A549 treated with DMSO at 1 μM for 4 hours (cell line): ENCODE results near the gene ACKR1. TPM values are rescaled to one million over a fixed set of nuclear protein-coding genes. Genes with fewer than 3 reads are reported as not detected.

Source experiments
- total RNA-seq: library from RNA; stranded (reverse); fragments of 200-300 nt; extraction: Qiagen RNA extraction; gene quantifications from 5 replicates; pipeline ENCODE4 v1.2.3, GENCODE V29; 2022; ENCODE audit warnings: low read depth

ACKR1 gene, protein sequence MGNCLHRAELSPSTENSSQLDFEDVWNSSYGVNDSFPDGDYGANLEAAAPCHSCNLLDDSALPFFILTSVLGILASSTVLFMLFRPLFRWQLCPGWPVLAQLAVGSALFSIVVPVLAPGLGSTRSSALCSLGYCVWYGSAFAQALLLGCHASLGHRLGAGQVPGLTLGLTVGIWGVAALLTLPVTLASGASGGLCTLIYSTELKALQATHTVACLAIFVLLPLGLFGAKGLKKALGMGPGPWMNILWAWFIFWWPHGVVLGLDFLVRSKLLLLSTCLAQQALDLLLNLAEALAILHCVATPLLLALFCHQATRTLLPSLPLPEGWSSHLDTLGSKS
- total RNA-seq, result not detected in 5 replicates

GRCh38 chr1:159204161-159205141 lies at the start of gene ACKR1:
Gene ACKR1, plus strand, starts transcription at chr1:159204875. Its CDS starts 85 bp downstream, at chr1:159204960.

GRCh38 chr1:159171254-159171687 lies 33.4 kb upstream of the ACKR1 start, which contains the start of gene CADM3:
Gene CADM3, plus strand, starts transcription at chr1:159171615. Its CDS starts 151 bp downstream, at chr1:159171766.

Other genes with a start within 250 kb of the ACKR1 start
- 3.8 to 4.7 TPM (median 4.0 TPM) in 5 replicates for gene IFI16, start 195.0 kb upstream of the ACKR1 start, total RNA-seq
- gene AIM2, start 128.1 kb upstream of the ACKR1 start, total RNA-seq, result not detected in 5 replicates
- 0.08 to 0.15 TPM (median 0.14 TPM) in 5 replicates for gene CADM3, start 33.3 kb upstream of the ACKR1 start, total RNA-seq
- not detected in 5 replicates for gene FCER1A, start 97.5 kb downstream of the ACKR1 start, total RNA-seq
- not detected in 5 replicates for gene OR10J4, start 227.3 kb downstream of the ACKR1 start, total RNA-seq
- not detected in 5 replicates for gene OR10J1, start 234.8 kb downstream of the ACKR1 start, total RNA-seq